HG02571 (cell line): ENCODE data around the gene ARFGEF3.

Source experiments
- ATAC-seq: cut with Tn5 transposase; IDR thresholded peaks from one replicate; pipeline ENCODE4 v1.9.1; 2021; ENCODE audit warnings: mild to moderate bottlenecking, moderate library complexity; ENCODE audit not compliant: unreplicated experiment

The ARFGEF3 gene

GRCh38 chr6:138296786-138297185, 135.0 kb downstream of the ARFGEF3 start:
- no peak for ATAC-seq

GRCh38 chr6:138297761-138298298, 136.1 kb downstream of the ARFGEF3 start:
- ATAC-seq, result no peak

GRCh38 chr6:138300469-138300868, 138.7 kb downstream of the ARFGEF3 start:
- no peak for ATAC-seq

GRCh38 chr6:138302554-138302953, 140.8 kb downstream of the ARFGEF3 start:
- ATAC-seq, result no peak

- no peak for ATAC-seq
Measured at GRCh38 chr6:138307352-138307751, 145.6 kb downstream of the ARFGEF3 start.

- ATAC-seq, result no peak
Measured at GRCh38 chr6:138307816-138308730, 146.3 kb downstream of the ARFGEF3 start.

- no peak for ATAC-seq
Measured at GRCh38 chr6:138308731-138309110, 147.0 kb downstream of the ARFGEF3 start.

- ATAC-seq, result no peak
Measured at GRCh38 chr6:138309695-138310094, 148.0 kb downstream of the ARFGEF3 start.

- ATAC-seq, result no peak
Measured at GRCh38 chr6:138310294-138310693, 148.6 kb downstream of the ARFGEF3 start.

- no peak for ATAC-seq
Measured at GRCh38 chr6:138310821-138311220, 149.1 kb downstream of the ARFGEF3 start.

GRCh38 chr6:138311268-138311667, 149.5 kb downstream of the ARFGEF3 start:
- no peak for ATAC-seq

GRCh38 chr6:138318741-138319375, 157.1 kb downstream of the ARFGEF3 start:
- no peak for ATAC-seq

- ATAC-seq, result no peak
Measured at GRCh38 chr6:138321934-138322333, 160.2 kb downstream of the ARFGEF3 start.

GRCh38 chr6:138323821-138324220, 162.1 kb downstream of the ARFGEF3 start:
- ATAC-seq, result no peak

GRCh38 chr6:138328210-138328609, 166.5 kb downstream of the ARFGEF3 start:
- no peak for ATAC-seq

- ATAC-seq, result no peak
Measured at GRCh38 chr6:138330763-138331162, 169.0 kb downstream of the ARFGEF3 start.

- ATAC-seq, result no peak
Measured at GRCh38 chr6:138331444-138331843, 169.7 kb downstream of the ARFGEF3 start.

GRCh38 chr6:138331984-138332383, 170.2 kb downstream of the ARFGEF3 start:
- ATAC-seq, result no peak

- ATAC-seq, result no peak
Measured at GRCh38 chr6:138334000-138334399, 172.3 kb downstream of the ARFGEF3 start.

- ATAC-seq, result no peak
Measured at GRCh38 chr6:138334963-138335362, 173.2 kb downstream of the ARFGEF3 start.

GRCh38 chr6:138336221-138336620, 174.5 kb downstream of the ARFGEF3 start:
- no peak for ATAC-seq

GRCh38 chr6:138337076-138337475, 175.3 kb downstream of the ARFGEF3 start:
- no peak for ATAC-seq
